ENCODE results near the gene VEZT. TPM values are rescaled to one million over a fixed set of nuclear protein-coding genes. Genes with fewer than 3 reads are reported as not detected.

Gene VEZT
- total and polyA plus RNA-seq, 2 donors (not counting 1 experiment from before 2014, with no cell fraction given) = 76.6 to 123 TPM

- H3K27me3 ChIP-seq (ENCODE audit: control insufficient read depth, insufficient read depth, low read length) = no peaks in the 10 kb centered on the region
- H3K9me3 ChIP-seq (ENCODE audit: control insufficient read depth, insufficient read depth, low read depth, low read length) = no peaks in the 10 kb centered on the region
- no peaks in the 10 kb centered on the region for H3K79me2 ChIP-seq (ENCODE audit: control insufficient read depth, insufficient read depth, low read length)
- no peak overlapping the region for H3K4me3 ChIP-seq (replicated peaks in 1 of 4; ENCODE audit: control extremely low read depth in 1 of 4, insufficient read depth in 1 of 4, low read depth in 3 of 4, low read length in 4 of 4)
- no peak overlapping the region for H3K27ac ChIP-seq (ENCODE audit: insufficient read depth, low read length)
- H2AFZ ChIP-seq (ENCODE audit: low read length) = no peak overlapping the region
- H3K4me2 ChIP-seq (ENCODE audit: extremely low read depth, insufficient read depth, low read length) = no peak overlapping the region
- TF ChIP-seq EZH2 (IDR thresholded peaks at IDR 0.05; ENCODE audit: low read length, missing control alignments) (no peak), CTCF (conservative IDR thresholded peaks at IDR 0.05 in 1 of 2, IDR thresholded peaks at IDR 0.05 in 1 of 2; ENCODE audit: low read depth in 1 of 2, low read length in 2 of 2) (no peak)
- DNase-seq (ENCODE audit: low read depth in 2 of 2) = no peak
- H4K20me1 ChIP-seq (ENCODE audit: control insufficient read depth, extremely low read depth, insufficient read depth, low read length) = no peaks in the 10 kb centered on the region
- no peak overlapping the region for H3K9ac ChIP-seq (ENCODE audit: insufficient read depth, low read length)
- H3K36me3 ChIP-seq (ENCODE audit: control insufficient read depth, insufficient read depth, low read length) = no peaks in the 10 kb centered on the region
- no peaks in the 10 kb centered on the region for H3K4me1 ChIP-seq (ENCODE audit: control insufficient read depth, extremely low read depth, insufficient read depth, low read length)
Observed at GRCh38 chr12:95185854-95186253, 31.8 kb upstream of the VEZT start.

- Histone ChIP-seq H2AFZ (ENCODE audit: low read length) (no peak overlapping the region), H3K4me1 (ENCODE audit: control insufficient read depth, extremely low read depth, insufficient read depth, low read length) (no peaks in the 10 kb centered on the region), H3K79me2 (ENCODE audit: control insufficient read depth, insufficient read depth, low read length) (no peaks in the 10 kb centered on the region), H3K36me3 (ENCODE audit: control insufficient read depth, insufficient read depth, low read length) (no peaks in the 10 kb centered on the region), H3K27me3 (ENCODE audit: control insufficient read depth, insufficient read depth, low read length) (no peaks in the 10 kb centered on the region), H3K9ac (ENCODE audit: insufficient read depth, low read length) (no peak overlapping the region), H3K27ac (ENCODE audit: insufficient read depth, low read length) (no peak overlapping the region), H3K4me2 (ENCODE audit: extremely low read depth, insufficient read depth, low read length) (no peak overlapping the region), H3K4me3 (replicated peaks in 1 of 4; ENCODE audit: control extremely low read depth in 1 of 4, insufficient read depth in 1 of 4, low read depth in 3 of 4, low read length in 4 of 4) (no peak overlapping the region), H3K9me3 (ENCODE audit: control insufficient read depth, insufficient read depth, low read depth, low read length) (no peaks in the 10 kb centered on the region), H4K20me1 (ENCODE audit: control insufficient read depth, extremely low read depth, insufficient read depth, low read length) (no peaks in the 10 kb centered on the region)
- DNase-seq (ENCODE audit: low read depth in 2 of 2) = no peak
- TF ChIP-seq CTCF (conservative IDR thresholded peaks at IDR 0.05 in 1 of 2, IDR thresholded peaks at IDR 0.05 in 1 of 2; ENCODE audit: low read depth in 1 of 2, low read length in 2 of 2) = no peak
- TF ChIP-seq EZH2 (IDR thresholded peaks at IDR 0.05; ENCODE audit: low read length, missing control alignments) = no peak
Observed at GRCh38 chr12:95187865-95188415, 29.7 kb upstream of the VEZT start.

- no peaks in the 10 kb centered on the region for H3K9me3 ChIP-seq (ENCODE audit: control insufficient read depth, insufficient read depth, low read depth, low read length)
- H3K27ac ChIP-seq (ENCODE audit: insufficient read depth, low read length) = no peak overlapping the region
- no peaks in the 10 kb centered on the region for H3K36me3 ChIP-seq (ENCODE audit: control insufficient read depth, insufficient read depth, low read length)
- no peaks in the 10 kb centered on the region for H3K4me1 ChIP-seq (ENCODE audit: control insufficient read depth, extremely low read depth, insufficient read depth, low read length)
- H3K27me3 ChIP-seq (ENCODE audit: control insufficient read depth, insufficient read depth, low read length) = no peaks in the 10 kb centered on the region
- no peak overlapping the region for H3K4me2 ChIP-seq (ENCODE audit: extremely low read depth, insufficient read depth, low read length)
- no peaks in the 10 kb centered on the region for H4K20me1 ChIP-seq (ENCODE audit: control insufficient read depth, extremely low read depth, insufficient read depth, low read length)
- H2AFZ ChIP-seq (ENCODE audit: low read length) = no peak overlapping the region
- H3K79me2 ChIP-seq (ENCODE audit: control insufficient read depth, insufficient read depth, low read length) = no peaks in the 10 kb centered on the region
- no peak for DNase-seq (ENCODE audit: low read depth in 2 of 2)
- no peak overlapping the region for H3K4me3 ChIP-seq (replicated peaks in 1 of 4; ENCODE audit: control extremely low read depth in 1 of 4, insufficient read depth in 1 of 4, low read depth in 3 of 4, low read length in 4 of 4)
- TF ChIP-seq EZH2 (IDR thresholded peaks at IDR 0.05; ENCODE audit: low read length, missing control alignments) (no peak), CTCF (conservative IDR thresholded peaks at IDR 0.05 in 1 of 2, IDR thresholded peaks at IDR 0.05 in 1 of 2; ENCODE audit: low read depth in 1 of 2, low read length in 2 of 2) (no peak)
- no peak overlapping the region for H3K9ac ChIP-seq (ENCODE audit: insufficient read depth, low read length)
Observed at GRCh38 chr12:95191060-95191696, 26.4 kb upstream of the VEZT start.
